ENCODE data around the gene CACNA1C.
"Not testable (repeated sequence)": the region's sequence is repeated elsewhere in the genome, so short reads cannot be mapped to it uniquely, and the experiment has no call there.

The CACNA1C gene

GRCh38 chr12:2466211-2466610, 413.4 kb downstream of the CACNA1C start:
- no peak for DNase-seq

GRCh38 chr12:2467447-2468195, 414.8 kb downstream of the CACNA1C start:
- DNase-seq, result no peak

- DNase-seq, result no peak
These were observed 423.2 kb downstream of the CACNA1C start for GRCh38 chr12:2475984-2476383.

GRCh38 chr12:2477009-2477766, 424.4 kb downstream of the CACNA1C start:
- DNase-seq, result no peak

- DNase-seq, result no peak
These were observed 427.2 kb downstream of the CACNA1C start for GRCh38 chr12:2479851-2480535.

GRCh38 chr12:2481346-2481745, 428.6 kb downstream of the CACNA1C start:
- no peak for DNase-seq

- DNase-seq, result no peak
These were observed 429.2 kb downstream of the CACNA1C start for GRCh38 chr12:2481951-2482350.

- no peak for DNase-seq
These were observed 430.3 kb downstream of the CACNA1C start for GRCh38 chr12:2482938-2483660.

GRCh38 chr12:2483713-2484112, 430.9 kb downstream of the CACNA1C start:
- no peak for DNase-seq

- no peak for DNase-seq
These were observed 431.5 kb downstream of the CACNA1C start for GRCh38 chr12:2484141-2484776.

GRCh38 chr12:2485681-2486080, 432.9 kb downstream of the CACNA1C start:
- DNase-seq, result no peak

GRCh38 chr12:2486796-2487195, 434.0 kb downstream of the CACNA1C start:
- DNase-seq, result no peak

- no peak for DNase-seq
These were observed 434.5 kb downstream of the CACNA1C start for GRCh38 chr12:2487278-2487677.

GRCh38 chr12:2488131-2488530, 435.3 kb downstream of the CACNA1C start:
- DNase-seq, result no peak

- DNase-seq, result no peak
These were observed 435.8 kb downstream of the CACNA1C start for GRCh38 chr12:2488596-2488995.

- no peak for DNase-seq
These were observed 436.5 kb downstream of the CACNA1C start for GRCh38 chr12:2489275-2489674.

GRCh38 chr12:2490831-2491230, 438.0 kb downstream of the CACNA1C start:
- DNase-seq, result no peak

GRCh38 chr12:2491349-2491748, 438.6 kb downstream of the CACNA1C start:
- DNase-seq, result not testable (repeated sequence)

- DNase-seq, result no peak
These were observed 439.4 kb downstream of the CACNA1C start for GRCh38 chr12:2492236-2492635.

- no peak for DNase-seq
These were observed 440.3 kb downstream of the CACNA1C start for GRCh38 chr12:2493086-2493485.

- DNase-seq, result no peak
These were observed 441.9 kb downstream of the CACNA1C start for GRCh38 chr12:2494486-2495192.

All from stimulated activated naive CD4-positive, alpha-beta T cell treated with Interleukin-2 at 50 U/mL for 16 hours (primary cell).